Left ventricle myocardium inferior (tissue), 1 donor: Measurements from ENCODE around the gene CSNK2A3. TPM values are rescaled to one million over a fixed set of nuclear protein-coding genes. Genes with fewer than 3 reads are reported as not detected.

Experiments
- DNase-seq: peaks from one replicate; pipeline ENCODE4 v3.0.0-alpha.2; 2020
- H3K27ac ChIP-seq: fragments of 200-600 bp; replicated peaks from 2 replicates; pipeline ENCODE4 v1.8.0; 2021
- H3K27me3 ChIP-seq: fragments of 200-600 bp; 2 replicates; pipeline ENCODE4 v1.8.0; 2021; ENCODE audit warnings: low read depth
- H3K36me3 ChIP-seq: fragments of 200-600 bp; 2 replicates; pipeline ENCODE4 v1.8.0; 2021
- H3K4me1 ChIP-seq: fragments of 200-600 bp; 2 replicates; pipeline ENCODE4 v1.8.0; 2021
- H3K4me3 ChIP-seq: fragments of 200-600 bp; 2 replicates; pipeline ENCODE4 v1.8.0; 2021; ENCODE audit warnings: mild to moderate bottlenecking, moderate library complexity
- H3K9me3 ChIP-seq: fragments of 200-600 bp; replicated peaks from 2 replicates; pipeline ENCODE4 v1.8.0; 2021
- CTCF ChIP-seq: fragments of 200-600 bp; IDR thresholded peaks from 2 replicates; pipeline ENCODE4 v1.8.0; 2021; ENCODE audit warnings: antibody characterized with exemption, mild to moderate bottlenecking, borderline replicate concordance
- intact Hi-C: fragments of 100-400 bp; cut with micrococcal nuclease; formaldehyde crosslinking; loops from one replicate; pipeline ENCODE4 v1.11.0; 2022
- total RNA-seq: library from RNA; stranded (reverse); fragmentation: NEBNext Ultra II Directional; extraction: Animal tissue kit (Norgen Biotek cat#: 25700); gene quantifications from one replicate; pipeline ENCODE4 v1.2.1, GENCODE V29; 2021
- donor health status: DM: no; HTN: yes; CAD: no; lungs with severe emphysema.

Gene CSNK2A3
- total RNA-seq, 1 donor from 2014 or later, result 1.4 TPM

- TF ChIP-seq CTCF, result no peak
- H3K4me3 ChIP-seq, result no peak overlapping the region
- intact Hi-C loops, result no loop called here
- no peak for DNase-seq
- peaks cover 10% of the 10 kb centered on the region for H3K4me1 ChIP-seq
- H3K27me3 ChIP-seq, result no peaks in the 10 kb centered on the region
- H3K9me3 ChIP-seq, result no peaks in the 10 kb centered on the region
- no peak overlapping the region for H3K27ac ChIP-seq
- peaks cover 36% of the 10 kb centered on the region for H3K36me3 ChIP-seq
Observed at GRCh38 chr11:11379661-11380060, 26.6 kb upstream of the CSNK2A3 start.

GRCh38 chr11:11378184-11378940 is 25.3 kb upstream of the CSNK2A3 start:
- Histone ChIP-seq H3K27ac (no peak overlapping the region), H3K9me3 (no peaks in the 10 kb centered on the region), H3K4me1 (peaks cover 10% of the 10 kb centered on the region), H3K36me3 (peaks cover 41% of the 10 kb centered on the region), H3K27me3 (no peaks in the 10 kb centered on the region), H3K4me3 (no peak overlapping the region)
- TF ChIP-seq CTCF, result no peak
- no peak for DNase-seq
- intact Hi-C loops, result no loop called here

GRCh38 chr11:11374358-11375148 is 21.5 kb upstream of the CSNK2A3 start:
- no peaks in the 10 kb centered on the region for H3K4me1 ChIP-seq
- DNase-seq, result no peak
- peaks cover 61% of the 10 kb centered on the region for H3K36me3 ChIP-seq
- H3K27ac ChIP-seq, result no peak overlapping the region
- H3K9me3 ChIP-seq, result no peaks in the 10 kb centered on the region
- H3K27me3 ChIP-seq, result no peaks in the 10 kb centered on the region
- intact Hi-C loops, result no loop called here
- no peak overlapping the region for H3K4me3 ChIP-seq
- no peak for TF ChIP-seq CTCF

- Histone ChIP-seq H3K9me3 (no peaks in the 10 kb centered on the region), H3K4me1 (no peaks in the 10 kb centered on the region), H3K27ac (no peak overlapping the region), H3K4me3 (no peak overlapping the region), H3K27me3 (no peaks in the 10 kb centered on the region), H3K36me3 (peaks cover 66% of the 10 kb centered on the region)
- intact Hi-C loops, result no loop called here
- DNase-seq, result no peak
- TF ChIP-seq CTCF, result no peak
Observed at GRCh38 chr11:11373934-11374333, 20.9 kb upstream of the CSNK2A3 start.

GRCh38 chr11:11372461-11372860 is 19.4 kb upstream of the CSNK2A3 start:
- Histone ChIP-seq H3K36me3 (peaks cover 71% of the 10 kb centered on the region), H3K4me3 (no peak overlapping the region), H3K4me1 (no peaks in the 10 kb centered on the region), H3K27ac (no peak overlapping the region), H3K9me3 (peaks cover 8% of the 10 kb centered on the region), H3K27me3 (no peaks in the 10 kb centered on the region)
- TF ChIP-seq CTCF, result no peak
- DNase-seq, result no peak
- intact Hi-C loops, result no loop called here
